ENCODE data around the gene SOX10.

SOX10 gene

GRCh38 chr22:37929390-37929789 lies 55.0 kb downstream of the SOX10 start:
- no peak for DNase-seq

GRCh38 chr22:37927637-37927936 lies 56.8 kb downstream of the SOX10 start:
- no peak for DNase-seq

- DNase-seq, result no peak
Measured at GRCh38 chr22:37926771-37927636, 57.4 kb downstream of the SOX10 start.

- no peak for DNase-seq
Measured at GRCh38 chr22:37926358-37926757, 58.0 kb downstream of the SOX10 start.

- no peak for DNase-seq
Measured at GRCh38 chr22:37925767-37926166, 58.6 kb downstream of the SOX10 start.

- no peak for DNase-seq
Measured at GRCh38 chr22:37925330-37925729, 59.0 kb downstream of the SOX10 start.

- DNase-seq, result no peak
Measured at GRCh38 chr22:37924386-37925065, 59.8 kb downstream of the SOX10 start.

- DNase-seq, result no peak
Measured at GRCh38 chr22:37923927-37924326, 60.4 kb downstream of the SOX10 start.
